Breast epithelium (tissue), 4 donors: ENCODE measurements around the gene ACTR1A. TPM values are rescaled to one million over a fixed set of nuclear protein-coding genes. Genes with fewer than 3 reads are reported as not detected.

Experiments
- DNase-seq, 2 donors: peaks; one replicate each; pipeline ENCODE4 v3.0.0-alpha.2; 2019; ENCODE audit warnings: low spot score in 2 of 2
- H3K27ac ChIP-seq, 2 donors: fragments of 200-600 bp; sonication (generic) in 1 of 2; one replicate each; pipeline ENCODE4 v1.5.1; 2016 to 2019; ENCODE audit warnings: mild to moderate bottlenecking in 1 of 2
- H3K27me3 ChIP-seq, 2 donors: fragments of 200-600 bp; sonication (generic) in 1 of 2; one replicate each; pipeline versions ENCODE4 v1.5.1 to v1.6.0; 2017 to 2019; ENCODE audit warnings: control low read depth in 1 of 2, mild to moderate bottlenecking in 1 of 2
- H3K36me3 ChIP-seq: fragments of 200-600 bp; one replicate; pipeline ENCODE4 v1.5.1; 2019
- H3K4me1 ChIP-seq, 2 donors: fragments of 200-600 bp; sonication (generic); one replicate each; pipeline ENCODE4 v1.5.1; 2016 to 2019; ENCODE audit warnings: control low read depth in 1 of 2
- H3K4me3 ChIP-seq, 3 donors: fragments of 200-600 bp; sonication (generic); 1 replicate in 2 of 3; 2 replicates in 1 of 3; pipeline ENCODE4 v1.5.1; 2016 to 2019; ENCODE audit warnings: mild to moderate bottlenecking in 3 of 3, moderate library complexity in 2 of 3
- H3K9me3 ChIP-seq, 2 donors: fragments of 200-600 bp; sonication (generic) in 1 of 2; one replicate each; pipeline ENCODE4 v1.5.1; 2016 to 2019; ENCODE audit warnings: control low read depth in 1 of 2
- CTCF ChIP-seq, 3 donors: fragments of 450-650 bp; IDR thresholded peaks; one replicate each; pipeline ENCODE4 v1.5.1; 2016 to 2017; ENCODE audit warnings: antibody characterized with exemption in 3 of 3, mild to moderate bottlenecking in 3 of 3, moderate library complexity in 3 of 3
- POLR2A ChIP-seq: fragments of 450-650 bp; IDR thresholded peaks from one replicate; pipeline ENCODE4 v1.6.1; 2016; ENCODE audit warnings: antibody characterized with exemption, mild to moderate bottlenecking, moderate library complexity
- POLR2AphosphoS5 ChIP-seq, 3 donors: sonication (generic); formaldehyde crosslinking; IDR thresholded peaks; one replicate each; pipeline ENCODE4 v1.6.1; 2017; ENCODE audit warnings: antibody characterized with exemption in 3 of 3
- intact Hi-C: fragments of 100-400 bp; cut with DNase I; formaldehyde crosslinking; loops from one replicate; pipeline ENCODE4 v1.15.1; 2023; ENCODE audit warnings: low total_unique reads
- total RNA-seq, 3 donors: library from RNA; depleted of rRNA; stranded (reverse); fragments of >200 nt; gene quantifications; one replicate each; pipeline ENCODE4 v1.1.0, GENCODE V29; 2016

Gene ACTR1A
- total RNA-seq, 3 donors from 2014 or later = 84.9 to 110 (median 92.5) TPM

GRCh38 chr10:102432162-102432950 is 70.2 kb downstream of the ACTR1A start, which contains the start of gene CUEDC2:
Gene CUEDC2 (minus strand): TSS chr10:102432574. CDS start chr10:102425188, 7,386 bp downstream.
- peak; percentile 94 for DNase-seq
- TF ChIP-seq POLR2AphosphoS5 (IDR thresholded peaks at IDR 0.05) (peak; percentile 52 to 71 (median 59)), POLR2A (peak; percentile 23), CTCF (IDR thresholded peaks at IDR 0.05) (no peak)
- Histone ChIP-seq H3K9me3 (no peaks in the 10 kb centered on the region), H3K36me3 (no peaks in the 10 kb centered on the region), H3K4me1 (peaks cover 6% of the 10 kb centered on the region in 2 donors), H3K27ac (peak within 1 kb of the TSS; percentile 87 to 91), H3K27me3 (no peaks in the 10 kb centered on the region), H3K4me3 (peak within 1 kb of the TSS; percentile 72 to 97 (median 94))
- intact Hi-C loops = no loop called here

- Histone ChIP-seq H3K9me3 (no peaks in the 10 kb centered on the region), H3K27ac (peak overlapping the region; percentile 87 to 91), H3K36me3 (no peaks in the 10 kb centered on the region), H3K4me3 (peak overlapping the region; percentile 72 to 97 (median 94)), H3K4me1 (peaks cover 6% of the 10 kb centered on the region in 2 donors), H3K27me3 (no peaks in the 10 kb centered on the region)
- no peak for DNase-seq
- intact Hi-C loops = no loop called here
- no peak for TF ChIP-seq POLR2AphosphoS5 (IDR thresholded peaks at IDR 0.05)
- no peak for TF ChIP-seq POLR2A
These were observed 70.9 kb downstream of the ACTR1A start for GRCh38 chr10:102431452-102432124.

GRCh38 chr10:102429468-102429867 is 73.0 kb downstream of the ACTR1A start:
- no peaks in the 10 kb centered on the region for H3K9me3 ChIP-seq

More at GRCh38 chr10:102429468-102429867, 73.0 kb downstream of the ACTR1A start:
- TF ChIP-seq CTCF (IDR thresholded peaks at IDR 0.05) (no peak), POLR2AphosphoS5 (IDR thresholded peaks at IDR 0.05) (no peak), POLR2A (no peak)
- H3K36me3 ChIP-seq = no peaks in the 10 kb centered on the region
- H3K4me3 ChIP-seq = no peak overlapping the region
- H3K27me3 ChIP-seq = no peaks in the 10 kb centered on the region
- no peak overlapping the region for H3K27ac ChIP-seq
- intact Hi-C loops = no loop called here
- H3K4me1 ChIP-seq = peaks cover 6% of the 10 kb centered on the region in 2 donors
- DNase-seq = no peak

Other genes starting within 250 kb of the ACTR1A start
- 10 to 100 TPM; 11.0 to 21.0 (median 18.9) TPM for gene NFKB2, start 107.0 kb downstream of the ACTR1A start, total RNA-seq
- 10 to 100 TPM in 1 of 3 donors, 1 to 10 TPM in 1, under 1 TPM in 1; 0.96 to 13.4 (median 6.3) TPM for gene PSD, start 83.9 kb downstream of the ACTR1A start, total RNA-seq
- gene FBXL15, start 81.9 kb downstream of the ACTR1A start, total RNA-seq = 10 to 100 TPM; 16.8 to 24.8 (median 21.0) TPM
- gene CUEDC2, start 70.1 kb downstream of the ACTR1A start, total RNA-seq = 10 to 100 TPM; 49.8 to 54.4 (median 50.3) TPM
- under 1 TPM in 2 of 3 donors, not detected in 1; 0.33 to 0.59 TPM for gene C10orf95, start 51.2 kb downstream of the ACTR1A start, total RNA-seq
- 1 to 10 TPM; 6.2 to 9.1 (median 8.6) TPM for gene SUFU, start 1.3 kb upstream of the ACTR1A start, total RNA-seq
- 100 to 1,000 TPM in 1 of 3 donors, 10 to 100 TPM in 2; 74.6 to 128 (median 88.8) TPM for gene TRIM8, start 141.8 kb upstream of the ACTR1A start, total RNA-seq
- 1 to 10 TPM; 5.1 to 7.3 (median 5.9) TPM for gene ARL3, start 211.7 kb upstream of the ACTR1A start, total RNA-seq
- gene SFXN2, start 211.9 kb upstream of the ACTR1A start, total RNA-seq = 10 to 100 TPM in 1 of 3 donors, 1 to 10 TPM in 2; 3.8 to 10.4 (median 4.9) TPM
- 100 to 1,000 TPM; 114 to 174 (median 143) TPM for gene WBP1L, start 241.2 kb upstream of the ACTR1A start, total RNA-seq